NT2/D1 (cell line): ENCODE results near the gene POLR1D.

Experiments
- SUZ12 ChIP-seq: IDR thresholded peaks from 2 replicates; pipeline ENCODE4 v1.6.1; 2011; ENCODE audit not compliant: insufficient read length, insufficient read depth; ENCODE audit errors: extremely low read depth
- YY1 ChIP-seq: IDR thresholded peaks from 2 replicates; pipeline ENCODE4 v1.6.1; 2011; ENCODE audit not compliant: insufficient read length, insufficient read depth
- ZNF274 ChIP-seq: IDR thresholded peaks from 2 replicates; pipeline ENCODE4 v1.6.1; 2011; ENCODE audit warnings: mild to moderate bottlenecking, low read depth, low read length

DNA sequence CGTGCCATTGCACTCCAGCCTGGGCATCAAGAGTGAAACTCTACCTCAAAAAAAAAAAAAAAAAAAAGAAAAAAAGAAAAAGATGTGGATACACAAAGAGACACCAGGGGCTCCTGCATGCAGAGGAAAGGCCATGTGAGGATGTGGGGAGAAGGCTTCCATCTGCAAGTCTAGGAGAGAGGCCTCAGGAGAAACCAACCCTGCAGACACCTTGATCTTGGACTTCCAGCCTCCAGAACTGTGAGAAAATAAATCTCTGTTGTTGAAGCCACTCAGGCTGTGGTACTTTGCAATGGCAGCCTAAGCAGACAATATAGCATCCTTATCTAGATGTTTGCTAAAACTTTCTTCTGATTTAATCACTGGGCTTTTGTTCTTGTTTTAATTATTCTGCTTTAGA lies 50.3 kb downstream of the POLR1D start:
- TF ChIP-seq SUZ12 (no peak), YY1 (no peak), ZNF274 (no peak)
